ENCODE data around the gene PSMA3. TPM values are rescaled to one million over a fixed set of nuclear protein-coding genes. Genes with fewer than 3 reads are reported as not detected.

Gene PSMA3
- total and polyA plus RNA-seq, 2 of the 8 experiments (the other 6 are each of a cell fraction or from before 2014, with no cell fraction given) = 285 to 507 TPM

- WGBS, 2 experiments (ENCODE audit: extremely low coverage in 1 of 2, insufficient coverage in 1 of 2, insufficient read length in 1 of 2, insufficient replicate concordance in 2 of 2, low coverage in 1 of 2, low lambda C conversion rate in 2 of 2, missing lambda C conversion rate in 1 of 2) = 94% methylated on average over 4 of the region's 4 CpGs; no CpG with 5 or more reads in 1 of the 2 experiments
Measured at GRCh38 chr14:58258156-58258555, 13.5 kb downstream of the PSMA3 start.

More at GRCh38 chr14:58258156-58258555, 13.5 kb downstream of the PSMA3 start:
- Histone ChIP-seq H2BK15ac (ENCODE audit: low read length) (no peak overlapping the region), H3K27me3 (replicated peaks in 1 of 4; ENCODE audit: control insufficient read depth in 3 of 4, extremely low read depth in 1 of 4, insufficient read depth in 3 of 4, low read length in 3 of 4) (no peaks in the 10 kb centered on the region), H3K4me2 (ENCODE audit: insufficient read depth in 1 of 2, low read depth in 2 of 2, low read length in 2 of 2) (no peak overlapping the region), H3K79me2 (ENCODE audit: control insufficient read depth in 1 of 2, insufficient read depth in 2 of 2, low read length in 2 of 2) (no peaks in the 10 kb centered on the region; a peak in 1 of 4 replicates), H3K14ac (ENCODE audit: insufficient read length) (no peak overlapping the region), H3K27ac (ENCODE audit: low read depth, low read length) (no peak overlapping the region), H2AFZ (ENCODE audit: low read length) (no peak overlapping the region), H3K23ac (ENCODE audit: insufficient read length) (no peak overlapping the region), H3K18ac (ENCODE audit: extremely low read depth, low read length) (no peak overlapping the region), H3K4me1 (replicated peaks in 1 of 4; ENCODE audit: control insufficient read depth in 3 of 4, insufficient read depth in 4 of 4, low read length in 3 of 4) (no peaks in the 10 kb centered on the region), H4K20me1 (replicated peaks in 1 of 2; ENCODE audit: control insufficient read depth in 1 of 2, insufficient read depth in 2 of 2, low read length in 2 of 2) (no peaks in the 10 kb centered on the region), H3K4me3 (ENCODE audit: extremely low read depth in 1 of 4, insufficient read depth in 2 of 4, low read depth in 3 of 4, low read length in 4 of 4) (no peak overlapping the region), H3K9ac (replicated peaks in 1 of 4; ENCODE audit: extremely low read depth in 1 of 4, low read depth in 3 of 4, low read length in 3 of 4) (no peak overlapping the region), H3K56ac (replicated peaks; ENCODE audit: insufficient read length, low read depth, low read length) (no peak overlapping the region), H2BK12ac (ENCODE audit: low read depth, low read length) (no peak overlapping the region), H3K4ac (replicated peaks; ENCODE audit: insufficient read length, low read depth, low read length) (no peak overlapping the region), H3K36me3 (ENCODE audit: control insufficient read depth in 2 of 4, insufficient read depth in 4 of 4, low read length in 3 of 4) (peaks cover 6 to 80% (median 40%) of the 10 kb centered on the region in 4 experiments; a peak in 7 of 8 replicates), H3K23me2 (ENCODE audit: low read depth, low read length) (no peaks in the 10 kb centered on the region), H3K9me3 (ENCODE audit: insufficient read depth in 2 of 2, low read depth in 1 of 2, low read length in 1 of 2) (no peaks in the 10 kb centered on the region), H2AK5ac (ENCODE audit: low read depth, low read length) (no peak overlapping the region), H4K91ac (replicated peaks; ENCODE audit: insufficient read length, low read length) (no peak overlapping the region), H2BK20ac (ENCODE audit: low read length) (no peak overlapping the region), H3K79me1 (ENCODE audit: low read depth, low read length) (no peaks in the 10 kb centered on the region; the same call in 1 of the 2 replicates), H2BK120ac (replicated peaks; ENCODE audit: low read depth, low read length) (no peak overlapping the region), H2BK5ac (ENCODE audit: low read depth, low read length) (no peak overlapping the region), H4K8ac (ENCODE audit: extremely low read depth, insufficient read depth, low read length) (no peak overlapping the region), H4K5ac (ENCODE audit: insufficient read length, low read depth, low read length) (no peak overlapping the region)
- DNase-seq (ENCODE audit: low read depth in 1 of 2, low spot score in 2 of 2) (no peak), FAIRE-seq (no peak)
- POLR2A ChIA-PET (ENCODE audit: partially characterized antibody) = interaction anchor here (0.5 to 1.6 kb wide), 7 partner anchors 15 to 89 kb away, joined by 3 to 5 read pairs (median 3); partner anchors contain the start of gene ARID4A
- CTCF ChIA-PET (ENCODE audit: partially characterized antibody) = interaction anchor here (0.7 to 1.9 kb wide), 3 partner anchors 11 to 17 kb away, joined by 3 to 6 read pairs (median 3); partner anchors contain the start of gene PSMA3
- TF ChIP-seq POU5F1 (IDR thresholded peaks at IDR 0.05; ENCODE audit: low read depth, low read length) (no peak), PHF8 (conservative IDR thresholded peaks at IDR 0.05; ENCODE audit: low read depth, low read length) (no peak), CEBPB (IDR thresholded peaks at IDR 0.05; ENCODE audit: low read depth, low read length) (no peak), TBP (IDR thresholded peaks at IDR 0.05; ENCODE audit: low read depth, low read length) (no peak), SAP30 (IDR thresholded peaks at IDR 0.05; ENCODE audit: insufficient read depth, insufficient replicate concordance, low read length) (no peak), SP1 (IDR thresholded peaks at IDR 0.05; ENCODE audit: low read depth, low read length) (no peak), USF2 (IDR thresholded peaks at IDR 0.05; ENCODE audit: low read length) (no peak), CBX8 (IDR thresholded peaks at IDR 0.05; ENCODE audit: borderline replicate concordance, low read depth, low read length) (no peak), RBBP5 (IDR thresholded peaks at IDR 0.05; ENCODE audit: borderline replicate concordance, low read depth, low read length) (no peak), CBX5 (IDR thresholded peaks at IDR 0.05; ENCODE audit: low read depth, low read length) (no peak), MAX (IDR thresholded peaks at IDR 0.05) (no peak), CHD1 (IDR thresholded peaks at IDR 0.05; ENCODE audit: low read depth, low read length) (no peak)
